Activated CD4-positive, alpha-beta T cell treated with anti-CD3 and anti-CD28 coated beads, Interleukin-2, amount 10 ng/mL, durations not matched to agents 7 days and 5 days (primary cell): Measurements from ENCODE around the gene CDC73. TPM values are rescaled to one million over a fixed set of nuclear protein-coding genes. Genes with fewer than 3 reads are reported as not detected.
"Not testable (repeated sequence)": the region's sequence is repeated elsewhere in the genome, so short reads cannot be mapped to it uniquely, and the experiment has no call there.

Source experiments
- CTCF ChIA-PET: fragments of 350-600 bp; sonication (Branson Sonifier 250); formaldehyde crosslinking; loops from one replicate; lab custom pipeline; 2021; ENCODE audit warnings: antibody characterized with exemption; lab: Charles Lee
- POLR2A ChIA-PET: fragments of 350-600 bp; sonication (Branson Sonifier 250); formaldehyde crosslinking; loops from one replicate; lab custom pipeline; 2021; ENCODE audit warnings: antibody characterized with exemption; lab: Charles Lee
- DNase-seq: peaks from one replicate; pipeline ENCODE4 v3.0.0-alpha.2; 2020
- H3K27ac Mint-ChIP-seq: one replicate; pipeline ENCODE4 v1.8.0; 2021; ENCODE audit warnings: mild to moderate bottlenecking, moderate library complexity, mixed read lengths
- H3K27me3 Mint-ChIP-seq: one replicate; pipeline ENCODE4 v1.8.0; 2021; ENCODE audit warnings: mixed read lengths
- H3K36me3 Mint-ChIP-seq: one replicate; pipeline ENCODE4 v1.8.0; 2021; ENCODE audit warnings: low read depth, mixed read lengths
- H3K4me1 Mint-ChIP-seq: one replicate; pipeline ENCODE4 v1.8.0; 2021; ENCODE audit warnings: mixed read lengths
- H3K4me3 Mint-ChIP-seq: one replicate; pipeline ENCODE4 v1.8.0; 2021; ENCODE audit warnings: mild to moderate bottlenecking, moderate library complexity, mixed read lengths
- H3K9me3 Mint-ChIP-seq: one replicate; pipeline ENCODE4 v1.8.0; 2021; ENCODE audit warnings: mixed read lengths
- total RNA-seq, 2 experiments: library from RNA; stranded (reverse); gene quantifications; one replicate each; pipeline ENCODE4 v1.2.3, GENCODE V29; 2021

Gene CDC73
- total RNA-seq, 2 experiments from 2014 or later, result 53.9 to 66.2 TPM

GRCh38 chr1:193187114-193187513 lies 65.3 kb downstream of the CDC73 start:
- H3K4me1 Mint-ChIP-seq, result peaks cover 37% of the 10 kb centered on the region
- ChIA-PET CTCF (interaction anchor here (1.1 kb wide), 1 partner anchor 22 kb away, joined by 6 read pairs; no protein-coding TSS in a partner anchor), POLR2A (no interaction called here)
- peaks cover 3% of the 10 kb centered on the region for H3K9me3 Mint-ChIP-seq
- H3K36me3 Mint-ChIP-seq, result peaks cover 11% of the 10 kb centered on the region
- no peaks in the 10 kb centered on the region for H3K27me3 Mint-ChIP-seq
- no peak for DNase-seq
- peak overlapping the region; percentile 68 for H3K27ac Mint-ChIP-seq
- H3K4me3 Mint-ChIP-seq, result no peak overlapping the region

- H3K9me3 Mint-ChIP-seq, POLR2A ChIA-PET, H3K4me3 Mint-ChIP-seq, H3K27ac Mint-ChIP-seq, H3K27me3 Mint-ChIP-seq, DNase-seq: not testable (repeated sequence)
- H3K36me3 Mint-ChIP-seq, result peaks cover 26% of the 10 kb centered on the region
- CTCF ChIA-PET, result interaction anchor here (0.6 kb wide), 1 partner anchor 8 kb away, joined by 4 read pairs; no protein-coding TSS in a partner anchor
- peaks cover 32% of the 10 kb centered on the region for H3K4me1 Mint-ChIP-seq
These were observed 67.1 kb downstream of the CDC73 start for GRCh38 chr1:193188915-193189314.

GRCh38 chr1:193189442-193190095 lies 67.7 kb downstream of the CDC73 start:
- Mint-ChIP-seq H3K27ac (no peak overlapping the region), H3K36me3 (peaks cover 31% of the 10 kb centered on the region), H3K4me1 (peaks cover 32% of the 10 kb centered on the region), H3K9me3 (peaks cover 11% of the 10 kb centered on the region), H3K27me3 (no peaks in the 10 kb centered on the region), H3K4me3 (no peak overlapping the region)
- ChIA-PET CTCF (interaction anchor here (0.6 to 1.3 kb wide), 3 partner anchors 9 to 380 kb away, joined by 3 to 4 read pairs (median 3); no protein-coding TSS in a partner anchor), POLR2A (no interaction called here)
- no peak for DNase-seq

- Mint-ChIP-seq H3K4me3 (no peak overlapping the region), H3K27me3 (no peaks in the 10 kb centered on the region), H3K4me1 (peaks cover 33% of the 10 kb centered on the region), H3K36me3 (peaks cover 34% of the 10 kb centered on the region), H3K27ac (no peak overlapping the region), H3K9me3 (peaks cover 13% of the 10 kb centered on the region)
- DNase-seq, result no peak
- ChIA-PET POLR2A (no interaction called here), CTCF (interaction anchor here (0.6 to 1.3 kb wide), 3 partner anchors 19 to 592 kb away, joined by 3 to 6 read pairs (median 3); no protein-coding TSS in a partner anchor)
These were observed 68.4 kb downstream of the CDC73 start for GRCh38 chr1:193190096-193190744.

- H3K27ac Mint-ChIP-seq, result no peak overlapping the region
- ChIA-PET POLR2A (no interaction called here), CTCF (no interaction called here)
- H3K4me1 Mint-ChIP-seq, result peaks cover 21% of the 10 kb centered on the region
- H3K4me3 Mint-ChIP-seq, result no peak overlapping the region
- no peaks in the 10 kb centered on the region for H3K27me3 Mint-ChIP-seq
- no peak for DNase-seq
- peaks cover 16% of the 10 kb centered on the region for H3K9me3 Mint-ChIP-seq
- H3K36me3 Mint-ChIP-seq, result peaks cover 38% of the 10 kb centered on the region
These were observed 70.8 kb downstream of the CDC73 start for GRCh38 chr1:193192586-193192985.

GRCh38 chr1:193199940-193200339 lies 78.1 kb downstream of the CDC73 start:
- Mint-ChIP-seq H3K4me1 (peaks cover 9% of the 10 kb centered on the region), H3K9me3 (peaks cover 5% of the 10 kb centered on the region), H3K27me3 (no peaks in the 10 kb centered on the region), H3K4me3 (no peak overlapping the region), H3K27ac (no peak overlapping the region), H3K36me3 (peaks cover 32% of the 10 kb centered on the region)
- POLR2A ChIA-PET, result no interaction called here
- CTCF ChIA-PET, result interaction anchor here (0.8 kb wide), 1 partner anchor 17 kb away, joined by 3 read pairs; no protein-coding TSS in a partner anchor
- DNase-seq, result no peak

- CTCF ChIA-PET, result interaction anchor here (0.6 kb wide), 1 partner anchor 962 kb away, joined by 3 read pairs; no protein-coding TSS in a partner anchor
- Mint-ChIP-seq H3K36me3 (peaks cover 37% of the 10 kb centered on the region), H3K9me3 (peaks cover 6% of the 10 kb centered on the region), H3K4me1 (peaks cover 3% of the 10 kb centered on the region), H3K27ac (no peak overlapping the region), H3K4me3 (no peak overlapping the region), H3K27me3 (no peaks in the 10 kb centered on the region)
- no peak for DNase-seq
- POLR2A ChIA-PET, result no interaction called here
These were observed 79.2 kb downstream of the CDC73 start for GRCh38 chr1:193201021-193201420.

- POLR2A ChIA-PET, result no interaction called here
- CTCF ChIA-PET, result no interaction called here
- Mint-ChIP-seq H3K9me3 (peaks cover 28% of the 10 kb centered on the region), H3K36me3 (peaks cover 85% of the 10 kb centered on the region), H3K27me3 (no peaks in the 10 kb centered on the region), H3K4me3 (no peak overlapping the region), H3K27ac (no peak overlapping the region), H3K4me1 (peaks cover 15% of the 10 kb centered on the region)
- DNase-seq, result no peak
These were observed 89.2 kb downstream of the CDC73 start for GRCh38 chr1:193210996-193211395.

GRCh38 chr1:193211539-193211938 lies 89.7 kb downstream of the CDC73 start:
- no peak overlapping the region for H3K27ac Mint-ChIP-seq
- no peak for DNase-seq

GRCh38 chr1:193212637-193213036 lies 90.8 kb downstream of the CDC73 start:
- Mint-ChIP-seq H3K27me3 (no peaks in the 10 kb centered on the region), H3K4me1 (peaks cover 16% of the 10 kb centered on the region), H3K27ac (no peak overlapping the region), H3K9me3 (peaks cover 11% of the 10 kb centered on the region), H3K4me3 (no peak overlapping the region), H3K36me3 (peaks cover 81% of the 10 kb centered on the region)
- ChIA-PET POLR2A (no interaction called here), CTCF (interaction anchor here (0.6 kb wide), 1 partner anchor 1052 kb away, joined by 3 read pairs; no protein-coding TSS in a partner anchor)
- no peak for DNase-seq

More at GRCh38 chr1:193211539-193211938, 89.7 kb downstream of the CDC73 start:
- ChIA-PET POLR2A (no interaction called here), CTCF (no interaction called here)
- H3K4me3 Mint-ChIP-seq, result no peak overlapping the region
- H3K9me3 Mint-ChIP-seq, result peaks cover 22% of the 10 kb centered on the region
- no peaks in the 10 kb centered on the region for H3K27me3 Mint-ChIP-seq
- H3K36me3 Mint-ChIP-seq, result peaks cover 85% of the 10 kb centered on the region
- H3K4me1 Mint-ChIP-seq, result peaks cover 16% of the 10 kb centered on the region

GRCh38 chr1:193213998-193214397 lies 92.2 kb downstream of the CDC73 start:
- ChIA-PET POLR2A (no interaction called here), CTCF (no interaction called here)
- Mint-ChIP-seq H3K9me3 (peaks cover 7% of the 10 kb centered on the region), H3K4me1 (peaks cover 16% of the 10 kb centered on the region), H3K4me3 (no peak overlapping the region), H3K27me3 (no peaks in the 10 kb centered on the region), H3K36me3 (peaks cover 80% of the 10 kb centered on the region), H3K27ac (no peak overlapping the region)
- no peak for DNase-seq

GRCh38 chr1:193216920-193217319 lies 95.1 kb downstream of the CDC73 start:
- no peak for DNase-seq
- Mint-ChIP-seq H3K27me3 (no peaks in the 10 kb centered on the region), H3K4me3 (no peak overlapping the region), H3K27ac (no peak overlapping the region), H3K36me3 (peaks cover 69% of the 10 kb centered on the region), H3K4me1 (peaks cover 3% of the 10 kb centered on the region), H3K9me3 (peaks cover 2% of the 10 kb centered on the region)
- ChIA-PET CTCF (interaction anchor here (0.7 kb wide), 1 partner anchor 17 kb away, joined by 3 read pairs; no protein-coding TSS in a partner anchor), POLR2A (no interaction called here)

GRCh38 chr1:193219391-193219790 lies 97.6 kb downstream of the CDC73 start:
- no peak for DNase-seq
- CTCF ChIA-PET, result no interaction called here
- peaks cover 2% of the 10 kb centered on the region for H3K9me3 Mint-ChIP-seq
- peaks cover 51% of the 10 kb centered on the region for H3K36me3 Mint-ChIP-seq
- H3K4me3 Mint-ChIP-seq, result no peak overlapping the region
- H3K27me3 Mint-ChIP-seq, result no peaks in the 10 kb centered on the region
- POLR2A ChIA-PET, result no interaction called here
- H3K4me1 Mint-ChIP-seq, result peaks cover 3% of the 10 kb centered on the region
- H3K27ac Mint-ChIP-seq, result no peak overlapping the region
